GM20000 (cell line): Measurements from ENCODE around the gene ABLIM3.

Source experiments
- DNase-seq: peaks from one replicate; pipeline ENCODE4 v3.0.0; 2012; ENCODE audit warnings: low spot score
- TF ChIP-seq, protein P1 (sequence below): IDR thresholded peaks from 2 replicates; pipeline ENCODE4 v1.5.1; 2012; ENCODE audit warnings: mild to moderate bottlenecking, control low read depth; ENCODE audit errors: extremely low read depth, missing control alignments

Gene ABLIM3

DNA sequence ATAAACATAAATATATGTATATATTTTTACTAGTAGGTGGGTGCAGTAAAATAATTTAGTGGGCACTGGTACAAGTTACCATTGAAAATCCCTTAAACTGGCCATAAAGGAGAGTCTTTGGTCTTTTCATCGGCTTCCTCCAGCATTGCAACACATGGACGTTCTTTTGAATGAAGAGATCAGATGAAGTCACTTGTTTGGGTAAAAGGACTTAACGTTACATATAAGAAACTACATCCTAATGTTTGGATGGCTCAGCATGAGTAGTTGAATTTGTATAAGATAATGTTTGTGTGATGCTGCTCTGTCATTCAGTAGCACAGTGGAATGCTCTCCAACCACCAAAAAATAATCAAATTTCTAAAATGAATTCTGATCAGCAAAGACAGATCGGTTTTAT is 161.9 kb downstream of the ABLIM3 start:
- no peak for DNase-seq
- TF ChIP-seq, protein P1, sequence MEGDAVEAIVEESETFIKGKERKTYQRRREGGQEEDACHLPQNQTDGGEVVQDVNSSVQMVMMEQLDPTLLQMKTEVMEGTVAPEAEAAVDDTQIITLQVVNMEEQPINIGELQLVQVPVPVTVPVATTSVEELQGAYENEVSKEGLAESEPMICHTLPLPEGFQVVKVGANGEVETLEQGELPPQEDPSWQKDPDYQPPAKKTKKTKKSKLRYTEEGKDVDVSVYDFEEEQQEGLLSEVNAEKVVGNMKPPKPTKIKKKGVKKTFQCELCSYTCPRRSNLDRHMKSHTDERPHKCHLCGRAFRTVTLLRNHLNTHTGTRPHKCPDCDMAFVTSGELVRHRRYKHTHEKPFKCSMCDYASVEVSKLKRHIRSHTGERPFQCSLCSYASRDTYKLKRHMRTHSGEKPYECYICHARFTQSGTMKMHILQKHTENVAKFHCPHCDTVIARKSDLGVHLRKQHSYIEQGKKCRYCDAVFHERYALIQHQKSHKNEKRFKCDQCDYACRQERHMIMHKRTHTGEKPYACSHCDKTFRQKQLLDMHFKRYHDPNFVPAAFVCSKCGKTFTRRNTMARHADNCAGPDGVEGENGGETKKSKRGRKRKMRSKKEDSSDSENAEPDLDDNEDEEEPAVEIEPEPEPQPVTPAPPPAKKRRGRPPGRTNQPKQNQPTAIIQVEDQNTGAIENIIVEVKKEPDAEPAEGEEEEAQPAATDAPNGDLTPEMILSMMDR, result no peak

GRCh38 chr5:149304195-149305078 is 163.1 kb downstream of the ABLIM3 start:
- DNase-seq, result no peak
- TF ChIP-seq, protein P1, result no peak

DNA sequence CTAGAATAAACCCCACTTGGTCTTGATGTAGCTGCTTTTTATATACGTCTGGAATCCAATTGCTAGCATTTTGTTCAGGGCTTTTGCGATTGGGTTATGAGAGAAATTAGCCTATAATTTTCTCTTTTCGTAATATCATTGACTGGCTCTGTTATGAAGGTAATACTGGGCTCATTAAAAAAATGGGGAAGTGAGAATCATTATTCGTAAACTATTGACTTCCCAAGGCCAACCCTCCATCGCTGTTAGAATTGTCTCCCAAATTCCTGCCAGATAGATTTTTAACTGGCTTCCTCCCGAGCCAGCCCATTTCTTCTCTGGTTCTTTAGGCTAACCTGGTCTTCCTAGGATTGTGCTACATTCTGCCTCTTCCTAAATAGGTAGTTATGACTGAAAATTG is 168.1 kb downstream of the ABLIM3 start:
- TF ChIP-seq, protein P1, result no peak
- no peak for DNase-seq
